GM18858 (cell line): ENCODE data around the gene ZNF354C.

Experiments
- ATAC-seq: cut with Tn5 transposase; IDR thresholded peaks from one replicate; pipeline ENCODE4 v1.9.1; 2021; ENCODE audit not compliant: unreplicated experiment

Gene ZNF354C

DNA sequence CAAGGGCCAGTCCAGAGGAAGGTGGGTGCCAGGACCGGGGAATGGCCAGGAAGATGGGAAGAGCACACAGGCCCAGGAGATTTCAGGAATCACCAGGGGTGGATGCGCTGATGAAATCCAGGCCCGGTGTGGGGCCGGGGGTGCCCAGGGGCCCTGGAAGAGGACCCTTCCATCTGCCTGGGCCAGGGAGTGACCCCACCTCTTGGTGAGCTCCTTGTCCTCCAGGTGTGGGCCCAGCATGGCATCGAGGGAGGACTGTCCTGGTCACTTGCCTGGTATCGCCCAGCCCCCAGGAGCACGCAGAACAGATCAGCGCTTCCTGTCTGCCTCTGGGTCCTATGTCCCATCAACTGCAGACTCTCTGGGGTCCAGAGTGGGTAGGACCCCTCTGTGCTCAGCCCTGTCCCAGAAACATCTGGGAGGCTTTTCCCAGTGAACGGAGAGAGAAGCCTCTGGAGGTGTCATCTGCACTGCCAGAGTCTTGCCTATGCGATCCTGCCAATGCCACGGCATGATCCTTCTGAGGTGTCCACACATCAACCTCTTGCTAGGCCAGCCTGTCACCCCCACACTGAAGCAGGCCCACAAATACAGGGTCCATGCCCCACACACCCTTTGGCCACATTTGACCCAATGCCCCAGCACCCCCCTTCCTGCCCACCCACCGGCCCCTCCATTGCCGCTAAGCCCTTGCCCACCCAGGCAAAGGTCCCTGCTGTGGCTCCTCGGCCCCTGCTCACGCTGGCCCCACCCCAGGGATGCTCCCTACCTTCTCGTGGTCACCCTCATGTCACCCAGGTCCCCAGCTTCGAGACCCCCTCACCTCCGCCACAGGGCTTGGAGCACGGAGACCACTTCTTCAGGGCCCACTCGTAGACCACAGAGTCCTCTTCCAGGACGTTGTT, 67.2 kb downstream of the ZNF354C start:
- no peak for ATAC-seq

DNA sequence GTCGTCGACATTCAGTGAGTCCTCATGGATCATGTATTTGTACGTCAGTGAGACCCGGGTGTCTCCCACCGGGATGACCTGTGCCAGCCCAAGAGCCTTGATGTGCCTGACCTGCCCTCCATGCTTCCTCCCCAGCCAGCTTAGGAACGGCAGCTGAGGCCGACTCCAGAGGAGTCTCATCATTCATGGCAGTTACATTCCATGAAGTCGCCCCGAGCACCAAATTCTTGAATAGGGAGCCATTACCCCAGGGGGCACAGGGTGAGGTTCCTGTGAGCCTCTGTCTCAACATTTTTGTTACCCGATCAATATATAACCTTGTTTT, 67.8 kb downstream of the ZNF354C start:
- no peak for ATAC-seq

DNA sequence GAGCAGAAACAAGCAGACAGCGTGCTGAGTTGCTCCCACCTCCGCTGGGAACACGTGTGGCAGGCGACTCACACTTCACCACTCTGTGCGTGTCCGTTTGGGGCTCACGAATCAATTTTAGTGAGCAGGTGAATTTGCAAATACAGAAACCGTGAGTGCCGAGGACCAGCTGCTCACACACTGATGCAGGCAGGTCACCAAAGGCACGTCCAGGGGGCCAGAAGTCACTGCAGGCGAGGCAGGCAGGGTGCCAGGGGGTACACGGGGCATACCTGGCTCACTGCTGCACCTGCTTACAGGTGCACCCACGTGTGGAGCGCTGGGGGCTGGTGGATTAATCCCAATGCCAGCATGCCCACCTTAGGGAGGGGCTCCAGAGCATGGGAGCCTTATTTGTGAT, 68.8 kb downstream of the ZNF354C start:
- ATAC-seq = no peak

DNA sequence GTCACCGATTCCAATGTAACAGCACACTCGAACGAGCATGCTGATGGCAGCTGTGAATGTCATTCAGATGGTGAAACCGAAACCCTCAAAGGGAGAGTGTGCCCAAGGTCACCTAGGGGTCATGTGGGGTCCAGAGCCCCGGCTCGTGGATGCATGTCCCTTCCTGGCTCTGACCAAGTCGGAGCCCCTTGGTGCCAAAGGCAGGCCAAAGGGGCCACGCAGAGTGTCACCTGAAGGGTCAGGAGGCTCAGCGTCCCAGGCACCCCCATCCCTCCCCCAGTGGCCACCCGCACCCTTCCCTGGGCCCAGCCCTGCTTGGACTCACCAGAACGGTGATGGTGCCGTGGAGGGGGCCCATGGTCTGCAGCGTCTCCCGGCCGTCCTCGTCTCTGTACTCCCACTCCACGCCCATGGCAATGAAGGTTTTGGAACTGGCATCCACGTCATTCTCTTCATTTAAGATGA, 69.5 kb downstream of the ZNF354C start:
- ATAC-seq = no peak

DNA sequence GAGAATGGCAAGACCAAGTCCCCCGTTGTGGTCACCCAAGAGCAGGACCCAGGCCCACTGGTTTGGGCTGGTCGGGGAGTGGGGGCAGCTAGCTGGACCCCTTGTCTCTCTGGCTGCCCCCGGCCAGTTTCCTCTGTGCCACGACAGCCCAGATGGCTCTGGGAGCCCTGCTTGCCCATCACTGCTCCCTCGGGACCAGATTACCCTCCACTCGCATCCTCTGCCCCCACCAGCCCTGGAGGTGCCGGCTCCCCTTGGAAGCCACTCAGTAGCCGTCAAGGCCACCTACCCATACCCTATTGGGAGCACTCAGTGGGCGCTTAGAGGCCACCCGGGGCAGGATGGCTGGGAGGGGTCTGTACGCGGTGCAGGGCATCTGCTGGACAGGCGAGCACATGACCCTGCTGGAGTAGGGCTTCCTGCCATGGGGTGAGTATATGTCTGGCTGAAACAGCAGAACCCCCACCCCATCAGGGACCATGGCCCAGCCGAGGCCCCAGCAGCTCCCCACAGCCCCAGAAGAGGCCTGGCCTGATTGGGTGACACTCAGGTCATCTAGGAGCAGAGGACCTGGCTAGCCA, 70.0 kb downstream of the ZNF354C start:
- ATAC-seq = no peak

DNA sequence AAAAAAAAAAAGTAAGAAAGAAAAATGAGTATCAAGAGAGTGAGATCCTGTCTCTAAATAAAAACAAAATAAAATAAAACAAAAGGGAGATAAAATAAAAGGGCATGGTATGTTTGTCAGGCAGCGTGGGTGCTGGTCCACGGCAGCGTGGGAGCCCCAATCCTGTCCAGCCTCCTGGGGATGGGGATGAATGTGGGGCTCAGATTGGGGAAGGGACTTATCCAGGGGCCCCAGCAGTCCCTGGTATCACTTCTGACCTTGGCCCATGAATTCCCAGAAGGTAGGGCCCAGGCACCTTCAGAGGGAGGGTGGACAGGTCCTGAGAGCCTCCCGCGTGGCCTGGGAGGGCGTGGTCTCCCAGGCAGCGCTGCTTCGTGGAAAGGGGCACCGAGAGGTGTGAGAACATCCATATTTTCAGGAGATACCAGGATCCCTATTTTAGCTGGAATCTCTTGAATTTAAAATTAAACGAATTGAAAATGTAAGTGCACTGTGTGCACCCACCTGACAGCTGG, 71.2 kb downstream of the ZNF354C start:
- ATAC-seq = no peak

DNA sequence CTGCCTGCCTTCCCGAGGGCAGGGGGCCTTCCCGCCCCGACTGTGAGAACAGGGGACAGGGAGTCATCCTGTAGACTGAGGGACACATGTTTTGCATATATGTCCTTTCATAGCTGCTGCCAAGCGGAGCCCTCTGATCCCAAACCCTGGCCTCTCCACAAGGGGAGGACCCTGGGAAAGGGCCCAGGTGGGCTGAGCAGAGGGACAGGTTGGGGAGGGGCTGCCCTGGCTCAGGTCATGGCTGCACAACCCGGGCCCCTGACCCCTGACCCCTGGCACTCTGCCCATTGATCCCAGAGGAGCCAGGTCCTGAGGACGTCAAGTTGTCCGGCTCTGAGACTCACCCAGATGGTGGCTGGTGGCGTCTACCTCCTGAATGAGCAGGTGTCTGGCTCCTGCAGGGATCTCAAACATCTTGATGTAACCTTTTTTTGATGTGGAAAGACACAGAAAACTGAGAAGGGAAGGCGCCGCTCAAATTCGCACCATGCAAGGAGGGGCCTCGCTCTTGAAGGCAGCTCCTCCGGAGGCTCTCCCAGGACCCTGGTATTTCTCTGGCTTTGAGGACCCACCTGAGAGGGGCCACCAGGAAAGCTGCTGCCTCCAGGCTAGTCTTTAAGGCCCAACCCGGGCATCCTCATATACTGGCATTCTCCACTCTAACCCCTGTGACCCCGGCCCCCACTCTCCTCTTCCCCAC, 71.9 kb downstream of the ZNF354C start:
- ATAC-seq = no peak

DNA sequence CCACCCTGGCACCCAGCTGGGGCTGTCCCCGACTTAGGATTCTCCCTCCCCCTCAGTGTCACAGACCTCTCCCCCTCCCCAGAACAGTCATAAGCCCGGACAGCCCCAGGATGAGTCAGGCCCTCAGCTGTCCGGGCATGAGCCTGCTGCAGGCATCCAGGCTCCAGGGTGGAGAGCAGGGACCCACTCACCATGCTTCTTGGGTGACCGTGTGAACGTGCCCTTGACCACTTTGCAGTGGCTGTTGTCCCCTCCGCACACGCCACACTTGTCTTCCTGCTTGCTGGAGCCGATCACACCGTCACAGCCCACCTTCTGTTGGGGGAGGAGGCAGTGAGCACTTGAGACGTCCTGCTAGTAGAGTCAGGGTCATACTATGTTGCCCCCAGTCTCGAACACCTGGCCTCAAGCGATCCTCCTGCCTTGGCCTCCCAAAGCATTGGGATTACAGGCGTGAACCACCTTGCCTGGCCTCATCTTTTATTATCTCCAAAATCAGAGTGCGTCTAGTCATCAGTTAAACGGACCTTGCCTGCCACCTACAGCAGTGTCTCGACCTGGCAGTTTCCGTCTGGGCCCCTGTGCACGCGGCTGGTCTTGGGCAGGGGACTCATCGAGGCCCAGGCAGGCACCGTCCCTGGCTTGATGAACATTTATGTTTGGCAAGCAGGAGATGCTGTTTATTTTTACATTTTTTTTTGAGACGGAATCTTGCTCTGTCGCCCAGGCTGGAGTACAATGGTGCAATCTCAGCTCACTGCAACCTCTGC, 72.6 kb downstream of the ZNF354C start:
- no peak for ATAC-seq
